Thyroid gland (tissue), 4 donors: Measurements from ENCODE around the gene SMARCA4. TPM values are rescaled to one million over a fixed set of nuclear protein-coding genes. Genes with fewer than 3 reads are reported as not detected.

Experiments
- DNase-seq, 2 donors: peaks; one replicate each; pipeline ENCODE4 v3.0.0-alpha.2; 2019
- H3K27ac ChIP-seq, 3 donors: fragments of 200-600 bp; sonication (generic); 1 replicate in 2 of 3; 2 replicates in 1 of 3; pipeline ENCODE4 v1.5.1; 2016 to 2019; ENCODE audit warnings: mild to moderate bottlenecking in 1 of 3, moderate library complexity in 1 of 3
- H3K27me3 ChIP-seq: fragments of 200-600 bp; sonication (generic); one replicate; pipeline ENCODE4 v1.5.1; 2019
- H3K36me3 ChIP-seq, 2 donors: fragments of 200-600 bp; sonication (generic); one replicate each; pipeline ENCODE4 v1.5.1; 2016 to 2019
- H3K4me1 ChIP-seq, 2 donors: fragments of 200-600 bp; sonication (generic); one replicate each; pipeline ENCODE4 v1.5.1; 2017 to 2019
- H3K4me3 ChIP-seq, 3 donors: fragments of 200-600 bp; sonication (generic); replicated peaks in 1 of 3; 1 replicate in 2 of 3; 2 replicates in 1 of 3; pipeline ENCODE4 v1.5.1; 2016; ENCODE audit warnings: mild to moderate bottlenecking in 1 of 3
- H3K9me3 ChIP-seq: fragments of 200-600 bp; sonication (generic); one replicate; pipeline ENCODE4 v1.5.1; 2017
- CTCF ChIP-seq, 6 experiments: fragments of 200-600 bp in 3 of 6; fragments of 450-650 bp in 3 of 6; sonication (generic) in 3 of 6; IDR thresholded peaks; one replicate each; pipeline ENCODE4 v1.5.1; 2016 to 2019; ENCODE audit warnings: antibody characterized with exemption in 6 of 6, mild to moderate bottlenecking in 2 of 6, inconsistent platforms in 1 of 6, moderate library complexity in 1 of 6
- POLR2A ChIP-seq, 2 donors: fragments of 450-650 bp; IDR thresholded peaks; one replicate each; pipeline ENCODE4 v1.6.1; 2017; ENCODE audit warnings: antibody characterized with exemption in 2 of 2, mild to moderate bottlenecking in 2 of 2, moderate library complexity in 1 of 2
- WGBS, 2 donors: methylation state at CpG; one replicate each; pipeline ENCODE4 v1.1.5; 2017; 5-methylcytosine and 5-hydroxymethylcytosine counted together
- intact Hi-C: fragments of 100-400 bp; cut with DNase I; formaldehyde crosslinking; loops from one replicate; pipeline ENCODE4 v1.15.1; 2023
- total RNA-seq, 4 donors: library from RNA; depleted of rRNA; stranded (reverse); fragments of >200 nt; gene quantifications; one replicate each; pipeline ENCODE4 v1.2.3, GENCODE V29; 2016

SMARCA4 gene
- total RNA-seq, 4 donors from 2014 or later: 49.4 to 108 (median 89.0) TPM

DNA sequence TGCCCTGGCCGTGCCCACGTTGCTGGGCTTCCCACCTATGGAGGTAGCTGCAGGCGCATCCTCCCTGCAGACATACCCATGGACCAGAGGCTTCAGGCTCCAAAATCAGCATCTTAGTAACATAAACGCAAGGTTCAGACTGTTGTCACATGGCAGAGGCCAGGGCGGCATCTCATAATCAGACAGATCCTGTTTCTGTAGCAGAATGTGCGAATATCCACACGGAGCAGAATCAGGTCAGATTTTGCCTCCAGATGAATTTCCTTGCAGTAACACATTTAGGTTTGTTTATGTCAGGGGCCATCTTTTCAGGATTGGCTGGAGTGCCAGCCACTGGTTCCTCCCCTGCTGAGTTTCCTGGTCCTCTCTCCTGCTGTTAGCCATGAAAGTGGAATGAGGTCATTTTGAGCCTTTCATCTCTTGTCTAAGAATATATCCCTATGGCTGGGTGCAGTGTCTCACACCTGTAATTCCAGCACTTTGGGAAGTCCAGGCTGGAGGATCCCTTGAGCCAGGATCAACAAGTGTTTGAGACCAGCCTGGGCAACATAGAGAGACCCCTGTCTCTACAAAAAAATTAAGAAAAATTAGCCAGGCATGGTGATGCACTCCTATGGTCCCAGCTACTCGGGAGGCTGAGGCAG is 20.5 kb downstream of the SMARCA4 start:
- H3K4me3 ChIP-seq: no peak overlapping the region
- DNase-seq: no peak
- H3K4me1 ChIP-seq: peaks cover 12 to 23% of the 10 kb centered on the region in 2 donors
- peaks cover 5 to 21% of the 10 kb centered on the region in 2 donors for H3K36me3 ChIP-seq
- H3K27me3 ChIP-seq: no peaks in the 10 kb centered on the region
- WGBS, 2 donors: 73 to 92% methylated on average over 4 to 6 of the region's 8 CpGs
- intact Hi-C loops: no loop called here
- no peaks in the 10 kb centered on the region for H3K9me3 ChIP-seq
- no peak for TF ChIP-seq POLR2A (IDR thresholded peaks at IDR 0.05)
- peak overlapping the region in 1 of 3 donors; percentile 3 for H3K27ac ChIP-seq

DNA sequence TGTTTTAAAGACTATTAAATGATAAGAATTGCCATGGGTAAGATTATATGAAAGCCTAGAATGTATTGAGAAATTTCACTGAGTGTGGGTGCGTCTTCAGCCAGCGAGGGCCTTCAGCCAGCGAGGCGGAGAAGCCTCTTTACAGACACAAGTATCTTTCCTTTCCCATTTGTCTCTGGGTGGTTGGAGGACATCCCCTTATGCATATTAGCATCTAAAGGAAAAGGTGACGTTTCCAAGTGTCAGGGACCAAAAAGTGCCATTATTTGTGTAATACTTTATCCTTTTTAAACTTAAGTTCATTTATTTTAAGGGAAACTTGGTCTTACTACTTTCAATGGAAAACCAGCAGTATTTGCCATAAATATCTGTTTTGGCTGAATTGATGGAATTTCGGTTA is 22.2 kb downstream of the SMARCA4 start:
- no peak for DNase-seq
- Histone ChIP-seq H3K27me3 (no peaks in the 10 kb centered on the region), H3K4me1 (peaks cover 11% of the 10 kb centered on the region in 2 donors), H3K27ac (no peak overlapping the region), H3K36me3 (peaks cover 14 to 33% of the 10 kb centered on the region in 2 donors), H3K4me3 (no peak overlapping the region), H3K9me3 (no peaks in the 10 kb centered on the region)
- 83 to 88% methylated on average over 6 of the region's 6 CpGs for WGBS, 2 donors
- intact Hi-C loops: no loop called here
- no peak for TF ChIP-seq POLR2A (IDR thresholded peaks at IDR 0.05)
- TF ChIP-seq CTCF (IDR thresholded peaks at IDR 0.05): no peak

DNA sequence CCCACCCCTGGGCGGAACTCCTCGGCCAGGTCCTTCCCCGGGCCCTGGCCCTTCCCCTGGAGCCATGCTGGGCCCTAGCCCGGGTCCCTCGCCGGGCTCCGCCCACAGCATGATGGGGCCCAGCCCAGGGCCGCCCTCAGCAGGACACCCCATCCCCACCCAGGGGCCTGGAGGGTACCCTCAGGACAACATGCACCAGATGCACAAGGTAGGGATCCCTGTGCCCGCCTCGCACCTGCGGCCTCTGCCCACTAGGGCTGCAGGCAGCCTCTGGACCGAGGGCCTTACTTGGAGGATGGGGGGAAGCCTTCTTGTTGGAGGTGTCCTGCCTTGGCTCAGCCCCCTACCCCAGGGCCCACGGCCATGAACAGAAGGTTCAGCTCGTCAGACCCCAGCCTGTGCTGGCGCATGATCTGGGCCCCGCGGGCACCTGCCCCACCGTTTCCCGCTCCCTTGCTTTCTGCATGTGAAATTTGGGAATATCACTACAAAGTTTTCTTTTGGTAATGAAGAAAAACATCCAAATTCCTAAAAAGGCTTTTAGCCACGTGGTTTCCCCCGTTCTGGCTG is 23.4 kb downstream of the SMARCA4 start:
- TF ChIP-seq POLR2A (IDR thresholded peaks at IDR 0.05) (no peak), CTCF (IDR thresholded peaks at IDR 0.05) (no peak)
- Histone ChIP-seq H3K36me3 (peaks cover 26 to 45% of the 10 kb centered on the region in 2 donors), H3K27me3 (no peaks in the 10 kb centered on the region), H3K9me3 (no peaks in the 10 kb centered on the region), H3K4me3 (no peak overlapping the region), H3K27ac (no peak overlapping the region), H3K4me1 (peaks cover 11% of the 10 kb centered on the region in 2 donors)
- DNase-seq: no peak
- 91% methylated on average over 16 to 21 of the region's 21 CpGs for WGBS, 2 donors
- intact Hi-C loops: no loop called here

DNA sequence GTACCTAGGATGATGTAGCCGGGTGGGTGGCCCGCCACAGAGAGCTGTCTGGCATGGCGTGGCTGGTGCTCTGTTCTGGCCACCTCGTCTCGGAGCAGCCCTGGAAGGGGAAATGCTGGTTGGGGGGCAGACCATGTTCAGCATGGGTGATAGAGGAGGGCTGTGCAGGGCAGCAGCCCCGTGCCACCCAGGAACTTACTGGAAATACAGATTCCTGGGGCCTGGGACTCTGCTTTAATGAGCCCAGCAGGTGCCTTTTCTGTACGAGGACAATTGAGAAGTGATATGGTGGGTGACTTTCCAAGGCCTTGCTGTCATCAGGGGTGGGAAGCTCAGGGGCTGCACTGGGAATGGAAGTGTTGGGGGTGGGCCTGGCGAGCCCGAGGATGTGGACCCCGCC is 24.7 kb downstream of the SMARCA4 start:
- intact Hi-C loops: no loop called here
- WGBS, 2 donors: 90 to 94% methylated on average over 5 to 10 of the region's 10 CpGs
- TF ChIP-seq CTCF (IDR thresholded peaks at IDR 0.05) (no peak), POLR2A (IDR thresholded peaks at IDR 0.05) (no peak)
- Histone ChIP-seq H3K36me3 (peaks cover 31 to 57% of the 10 kb centered on the region in 2 donors), H3K27ac (no peak overlapping the region), H3K4me3 (no peak overlapping the region), H3K9me3 (no peaks in the 10 kb centered on the region), H3K27me3 (no peaks in the 10 kb centered on the region), H3K4me1 (peaks cover 6% of the 10 kb centered on the region in 2 donors)
- DNase-seq: no peak

GRCh38 chr19:10986301-10987127 is 25.7 kb downstream of the SMARCA4 start:
- intact Hi-C loops: no loop called here
- no peak for TF ChIP-seq CTCF (IDR thresholded peaks at IDR 0.05)
- TF ChIP-seq POLR2A (IDR thresholded peaks at IDR 0.05): no peak
- no peak for DNase-seq
- 92 to 97% methylated on average over 5 to 14 of the region's 32 CpGs for WGBS, 2 donors
- H3K4me1 ChIP-seq: no peaks in the 10 kb centered on the region
- no peak overlapping the region for H3K27ac ChIP-seq
- H3K27me3 ChIP-seq: no peaks in the 10 kb centered on the region
- H3K4me3 ChIP-seq: no peak overlapping the region
- peaks cover 37 to 65% of the 10 kb centered on the region in 2 donors for H3K36me3 ChIP-seq
- no peaks in the 10 kb centered on the region for H3K9me3 ChIP-seq
